AG08396 (cell line): ENCODE measurements around the gene RFX2.
"Not testable (repeated sequence)": the region's sequence is repeated elsewhere in the genome, so short reads cannot be mapped to it uniquely, and the experiment has no call there.

ENCODE experiments used
- DNase-seq: peaks from one replicate; pipeline ENCODE4 v3.0.0; 2012; ENCODE audit warnings: low spot score, mixed read lengths

The RFX2 gene

GRCh38 chr19:6074709-6075403 lies 35.4 kb downstream of the RFX2 start:
- DNase-seq, result no peak

GRCh38 chr19:6073858-6074708 lies 36.2 kb downstream of the RFX2 start:
- DNase-seq, result no peak

GRCh38 chr19:6073233-6073632 lies 37.1 kb downstream of the RFX2 start:
- not testable (repeated sequence) for DNase-seq

GRCh38 chr19:6071875-6072274 lies 38.4 kb downstream of the RFX2 start:
- no peak for DNase-seq

- peak; percentile 52 for DNase-seq
Measured at GRCh38 chr19:6070720-6071485, 39.4 kb downstream of the RFX2 start.

- no peak for DNase-seq
Measured at GRCh38 chr19:6070207-6070681, 40.1 kb downstream of the RFX2 start.

- no peak for DNase-seq
Measured at GRCh38 chr19:6069268-6069791, 41.0 kb downstream of the RFX2 start.

GRCh38 chr19:6068711-6069110 lies 41.6 kb downstream of the RFX2 start:
- DNase-seq, result no peak

GRCh38 chr19:6067975-6068374 lies 42.3 kb downstream of the RFX2 start:
- DNase-seq, result no peak

- DNase-seq, result peak; percentile 83
Measured at GRCh38 chr19:6066661-6067646, 43.3 kb downstream of the RFX2 start.

- DNase-seq, result no peak
Measured at GRCh38 chr19:6065685-6066374, 44.5 kb downstream of the RFX2 start.

- no peak for DNase-seq
Measured at GRCh38 chr19:6064336-6065073, 45.8 kb downstream of the RFX2 start.

GRCh38 chr19:6063576-6064335 lies 46.5 kb downstream of the RFX2 start:
- no peak for DNase-seq

- DNase-seq, result no peak
Measured at GRCh38 chr19:6062961-6063575, 47.2 kb downstream of the RFX2 start.

GRCh38 chr19:6062274-6062673 lies 48.0 kb downstream of the RFX2 start:
- peak; percentile 45 for DNase-seq

- no peak for DNase-seq
Measured at GRCh38 chr19:6061376-6062130, 48.7 kb downstream of the RFX2 start.

- DNase-seq, result no peak
Measured at GRCh38 chr19:6060600-6061375, 49.5 kb downstream of the RFX2 start.
